GM19452 (cell line): ENCODE data around the gene SPRR1A.
"Not testable (repeated sequence)": the region's sequence is repeated elsewhere in the genome, so short reads cannot be mapped to it uniquely, and the experiment has no call there.

Experiments used
- ATAC-seq: cut with Tn5 transposase; IDR thresholded peaks from one replicate; pipeline ENCODE4 v1.9.1; 2021; ENCODE audit not compliant: unreplicated experiment

Gene SPRR1A

GRCh38 chr1:152972196-152972886 is 11.5 kb upstream of the SPRR1A start:
- no peak for ATAC-seq

GRCh38 chr1:152976688-152977087 is 7.2 kb upstream of the SPRR1A start:
- ATAC-seq, result no peak

- ATAC-seq, result no peak
These were observed 6.3 kb upstream of the SPRR1A start for GRCh38 chr1:152977614-152978013.

DNA sequence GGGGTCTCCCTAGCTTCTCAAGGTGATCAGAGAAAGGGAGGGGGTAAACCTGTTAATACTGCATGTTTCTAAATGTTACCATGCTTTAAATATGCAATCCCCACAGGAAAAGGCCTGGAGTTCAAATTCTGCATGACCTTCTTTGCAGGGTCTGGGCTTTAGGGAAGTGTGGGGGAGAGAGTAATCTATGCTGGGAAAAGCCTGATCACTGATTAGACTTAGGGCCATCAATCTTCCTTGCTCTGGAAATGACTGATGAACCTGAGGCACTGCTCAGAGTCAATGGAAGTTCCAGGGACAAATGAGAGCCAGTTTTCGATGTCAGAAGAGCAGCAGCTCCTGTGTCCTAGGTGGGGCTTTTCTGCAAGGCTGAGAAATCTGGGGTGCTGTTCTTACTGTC is 3.2 kb upstream of the SPRR1A start:
- no peak for ATAC-seq

DNA sequence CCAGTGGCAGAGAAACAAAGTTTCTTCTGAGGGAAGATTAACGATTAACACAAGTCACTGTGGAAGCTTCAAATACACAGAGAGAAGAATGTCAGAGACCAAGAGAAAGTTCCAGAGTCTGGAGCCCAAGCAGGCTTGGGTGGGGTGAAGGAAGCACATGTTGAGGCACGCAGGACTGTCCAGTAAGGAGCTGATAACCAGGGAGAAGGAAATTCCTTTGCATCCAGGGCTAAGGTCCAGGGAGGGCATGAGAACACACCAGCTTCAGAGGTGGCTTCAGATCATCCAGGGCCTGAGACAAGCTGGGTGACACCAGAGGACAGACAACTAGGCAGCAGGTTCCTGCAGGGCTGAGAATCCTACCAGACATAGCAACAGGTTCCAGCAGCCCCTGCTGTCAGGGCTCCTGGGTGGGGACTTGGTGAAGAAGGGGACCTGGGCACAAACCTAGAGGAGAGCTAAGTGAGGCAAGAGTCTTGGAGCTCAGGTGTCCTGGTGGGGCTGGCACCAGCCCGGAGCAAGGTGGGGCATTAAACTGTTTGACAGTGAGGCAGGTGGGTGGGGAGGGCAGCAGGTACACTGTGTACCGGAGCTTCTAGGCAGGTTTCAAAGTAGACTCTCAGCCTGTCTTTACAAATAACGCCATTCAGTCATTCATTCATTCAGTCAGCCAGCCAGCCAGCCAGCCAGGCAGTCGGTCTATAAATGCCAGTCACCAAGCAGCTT is 2.6 kb upstream of the SPRR1A start:
- no peak for ATAC-seq

- ATAC-seq, result no peak
These were observed 1.8 kb upstream of the SPRR1A start for GRCh38 chr1:152982076-152982475.

DNA sequence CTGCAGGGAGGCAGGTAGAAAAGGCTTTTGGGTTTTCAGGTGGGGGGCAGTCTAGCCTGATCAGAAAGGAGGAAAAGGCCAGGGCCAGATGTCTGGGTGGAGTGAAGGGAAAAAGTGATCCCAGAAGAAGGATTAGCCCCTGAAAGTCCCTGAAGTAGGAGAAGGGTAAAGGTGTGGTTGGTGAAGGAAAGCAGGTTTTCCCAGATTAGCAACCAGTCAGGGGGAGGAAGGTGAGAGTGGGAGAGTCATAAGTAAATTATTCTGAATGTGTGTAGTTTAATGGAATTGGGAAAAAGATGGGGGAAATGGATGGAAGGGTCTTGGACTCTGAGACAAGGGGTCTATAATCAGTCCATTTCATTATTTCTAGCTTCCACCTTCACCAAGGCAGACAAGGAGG is 647 bp upstream of the SPRR1A start:
- no peak for ATAC-seq

DNA sequence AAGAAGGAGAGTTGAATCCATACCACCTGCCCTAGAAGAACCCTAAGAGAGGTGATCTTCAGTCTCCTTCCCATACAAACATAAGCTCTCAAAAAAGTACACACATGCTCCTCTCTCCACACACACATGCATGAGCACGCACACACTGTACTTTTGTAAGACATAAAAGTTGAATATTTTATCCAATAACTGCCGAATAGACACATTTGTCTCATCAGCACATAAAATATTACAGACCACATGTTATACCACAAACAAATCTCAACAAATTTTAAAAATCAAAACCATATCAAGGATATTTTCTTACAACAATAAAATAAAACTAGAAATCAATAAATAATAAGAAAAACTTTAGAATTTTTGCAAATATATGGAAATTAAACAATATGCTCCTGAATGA is 2.7 kb downstream of the SPRR1A start:
- ATAC-seq, result no peak

GRCh38 chr1:152993186-152993585 is 9.3 kb downstream of the SPRR1A start:
- ATAC-seq, result no peak

DNA sequence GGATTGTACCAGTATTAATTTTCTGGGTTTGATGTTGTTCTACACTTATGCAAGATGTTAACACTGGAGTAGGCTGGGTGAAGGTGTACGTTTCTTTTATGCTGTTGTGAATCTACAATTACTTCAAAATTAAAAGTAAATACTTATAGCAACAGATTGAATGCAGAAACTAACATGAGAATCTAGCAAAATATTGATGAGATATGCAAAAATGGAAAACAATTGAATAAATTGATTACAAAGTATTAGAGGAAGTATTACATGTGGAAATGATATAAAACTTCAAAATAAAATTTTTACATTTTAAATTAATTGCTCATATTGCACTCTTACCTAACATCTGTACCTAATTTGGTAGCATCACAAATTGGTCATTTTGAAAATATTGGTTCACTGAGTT is 12.0 kb downstream of the SPRR1A start:
- no peak for ATAC-seq

- no peak for ATAC-seq
These were observed 12.9 kb downstream of the SPRR1A start for GRCh38 chr1:152996633-152997400.

DNA sequence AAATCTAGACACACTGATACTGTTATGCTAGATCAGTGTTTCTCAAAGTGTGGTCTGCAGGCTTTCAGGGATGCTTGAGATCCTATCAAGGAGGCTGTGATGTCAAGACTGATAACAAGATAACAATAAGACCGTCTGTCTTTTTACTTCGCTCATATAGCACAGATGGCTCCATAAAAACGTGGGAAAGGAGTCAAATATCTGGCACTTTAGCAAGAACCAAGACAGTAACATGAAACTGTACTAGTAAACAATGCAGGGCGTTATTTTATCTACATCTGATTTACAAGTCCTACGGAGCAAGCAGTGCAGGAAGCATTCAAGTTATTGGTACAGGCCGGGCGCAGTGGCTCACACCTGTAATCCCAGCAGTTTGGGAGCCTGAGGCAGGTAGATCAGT is 14.0 kb downstream of the SPRR1A start:
- no peak for ATAC-seq

DNA sequence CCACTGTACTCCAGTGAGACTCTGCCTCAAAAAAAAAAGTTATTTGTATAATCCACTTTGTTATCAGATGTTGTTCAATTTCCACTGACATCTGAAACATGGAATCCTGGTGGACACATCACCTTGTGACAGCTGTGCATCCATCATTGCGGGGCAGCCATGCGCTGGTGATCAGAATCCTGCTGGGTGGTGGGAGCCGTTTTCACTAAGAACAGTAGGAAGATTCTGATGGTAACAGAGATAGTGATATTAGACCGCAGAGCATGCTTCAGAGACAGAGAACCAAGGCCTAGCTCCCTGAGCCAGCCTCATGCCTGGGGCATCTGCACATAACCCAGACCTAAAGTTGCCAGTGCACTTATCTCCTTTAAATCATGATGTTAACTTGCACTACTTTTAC is 14.6 kb downstream of the SPRR1A start:
- ATAC-seq, result no peak

DNA sequence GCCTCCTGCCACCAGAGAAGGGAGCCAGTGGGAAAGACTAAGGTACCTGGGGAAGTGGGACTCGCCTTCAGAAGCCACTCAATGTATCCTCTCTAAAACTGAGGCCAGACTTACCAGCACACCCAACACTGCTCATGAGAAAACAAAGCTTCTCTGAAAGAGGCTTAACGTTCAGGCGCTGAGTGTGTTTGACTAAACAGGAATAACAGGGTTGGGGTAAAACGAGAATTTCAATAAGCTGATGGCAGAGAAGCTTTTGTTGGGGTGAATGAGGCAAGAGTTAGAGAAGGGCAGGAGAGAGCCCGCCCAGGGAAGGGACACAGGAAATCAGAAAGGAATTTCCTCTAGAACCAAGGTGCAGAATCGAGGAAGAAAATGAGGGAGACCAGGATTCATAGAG is 15.9 kb downstream of the SPRR1A start:
- ATAC-seq, result no peak

GRCh38 chr1:153000294-153000693 is 16.4 kb downstream of the SPRR1A start:
- no peak for ATAC-seq

DNA sequence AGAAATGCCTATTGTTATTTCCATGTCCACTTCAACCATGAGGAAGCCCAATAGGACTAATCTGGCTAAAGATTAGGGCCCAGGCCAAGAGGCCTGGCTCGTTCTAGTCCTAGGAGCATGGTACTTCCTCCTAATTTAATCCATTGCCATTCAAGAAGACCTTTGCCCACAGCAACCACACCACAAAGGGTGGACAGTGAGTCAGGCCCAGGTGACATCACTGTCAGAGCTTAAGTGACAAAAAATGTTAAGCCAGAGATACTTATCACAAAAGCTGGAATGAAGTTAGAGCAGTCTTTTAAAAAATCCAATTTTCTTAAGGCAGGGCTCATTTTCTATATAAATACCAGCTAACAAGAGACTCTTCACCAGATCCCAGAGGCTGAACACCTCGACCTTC is 17.5 kb downstream of the SPRR1A start, which contains the start of gene SPRR3:
TSS of gene SPRR3 (plus strand) at position 368 of the 400 bp plus-strand sequence. CDS start 1,272 bp downstream, outside the sequence.
- ATAC-seq, result no peak

DNA sequence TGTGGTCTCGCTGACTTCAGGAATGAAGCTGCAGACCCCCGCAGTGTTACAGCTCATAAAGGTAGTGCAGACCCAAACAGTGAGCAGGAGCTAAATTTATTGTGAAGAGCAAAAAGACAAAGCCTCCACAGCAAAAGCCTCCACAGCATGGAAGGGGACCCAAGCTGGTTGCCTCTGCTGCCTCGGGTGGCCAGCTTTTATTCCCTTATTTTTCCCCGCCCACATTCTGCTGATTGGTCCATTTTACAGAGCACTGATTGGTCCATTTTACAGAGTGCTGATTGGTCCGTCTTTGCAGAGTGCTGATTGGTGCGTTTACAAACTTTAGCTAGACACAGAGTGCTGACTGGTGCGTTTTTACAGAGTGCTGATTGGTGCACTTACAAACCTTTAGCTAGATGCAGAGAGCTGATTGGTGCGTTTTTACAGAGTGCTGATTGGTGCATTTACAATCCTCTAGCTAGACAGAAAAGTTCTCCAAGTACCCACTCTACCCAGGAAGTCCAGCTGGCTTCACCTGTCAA is 27.4 kb downstream of the SPRR1A start:
- ATAC-seq, result not testable (repeated sequence)

- not testable (repeated sequence) for ATAC-seq
These were observed 37.9 kb downstream of the SPRR1A start for GRCh38 chr1:153021829-153022228.

DNA sequence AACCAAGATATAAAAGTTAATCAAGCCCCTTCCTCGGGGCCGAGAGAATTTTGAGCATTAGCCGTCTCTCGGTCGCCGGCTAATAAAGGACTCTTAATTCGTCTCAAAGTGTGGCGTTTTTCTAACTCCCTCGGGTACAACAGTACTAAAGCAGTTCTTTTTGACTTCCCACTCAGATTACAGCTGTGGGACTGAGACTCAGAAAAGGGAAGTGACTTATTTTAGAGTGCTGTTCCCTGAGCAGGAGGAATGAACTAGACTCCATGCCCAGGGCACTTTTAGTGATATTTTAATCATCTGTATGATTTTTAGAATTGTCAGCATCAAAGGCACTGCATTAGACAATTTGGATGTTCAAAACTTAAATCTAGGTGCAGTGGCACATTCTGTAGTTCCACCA is 38.5 kb downstream of the SPRR1A start:
- ATAC-seq, result not testable (repeated sequence)

DNA sequence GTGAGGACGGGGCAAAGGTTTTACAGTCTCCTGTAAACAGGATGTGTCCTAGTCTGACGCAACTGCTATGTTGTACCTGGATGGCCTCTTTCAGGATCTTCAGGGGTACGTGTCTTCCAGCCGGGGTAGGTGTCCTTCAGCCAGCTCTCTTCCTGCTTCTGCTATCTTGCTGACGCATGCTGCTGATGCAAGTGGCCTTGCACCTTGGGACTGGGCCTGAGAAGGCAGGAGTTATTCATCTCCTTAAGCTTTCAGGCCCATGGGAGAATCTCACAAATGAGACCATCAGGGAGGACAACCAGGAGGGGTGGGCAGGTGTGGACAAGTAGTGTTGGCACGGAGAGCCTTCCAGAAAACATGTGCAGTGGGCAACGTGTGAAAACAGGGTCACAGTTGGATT is 39.2 kb downstream of the SPRR1A start:
- ATAC-seq, result no peak

- ATAC-seq, result no peak
These were observed 40.5 kb downstream of the SPRR1A start for GRCh38 chr1:153024413-153024812.

DNA sequence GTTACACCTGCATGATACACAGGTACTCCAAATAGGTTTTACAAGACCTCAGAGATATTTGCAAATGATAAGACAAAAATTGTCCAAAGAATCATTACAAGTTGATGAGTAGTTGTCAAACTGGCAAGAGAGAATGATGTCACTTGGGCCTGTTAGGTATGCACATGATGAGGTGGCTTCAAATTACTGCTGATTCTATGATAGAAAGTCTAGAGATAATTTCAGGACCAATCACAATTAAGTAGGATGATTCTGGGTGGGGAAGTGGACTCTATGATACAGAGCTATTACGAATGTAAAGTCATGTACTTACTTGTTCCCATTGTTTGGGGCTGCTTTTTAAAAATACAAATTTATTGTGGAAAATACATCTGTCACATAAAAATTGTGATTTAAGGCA is 41.9 kb downstream of the SPRR1A start:
- no peak for ATAC-seq
